Psoas muscle (tissue), 8 donors: Measurements from ENCODE around the gene FOXN1. TPM values are rescaled to one million over a fixed set of nuclear protein-coding genes. Genes with fewer than 3 reads are reported as not detected.

Experiments used
- ATAC-seq, 4 donors: fragments of 200-7000 bp; cut with Tn5 transposase; one replicate each; pipeline ENCODE4 v1.9.1; 2020; ENCODE audit warnings: moderate library complexity in 3 of 4, mild to moderate bottlenecking in 2 of 4
- DNase-seq, 2 donors: peaks; one replicate each; pipeline ENCODE4 v3.0.0-alpha.2; 2020
- H3K27ac ChIP-seq: fragments of 200-600 bp; one replicate; pipeline ENCODE4 v1.8.0; 2022
- H3K27me3 ChIP-seq, 3 donors: fragments of 200-600 bp in 1 of 3; one replicate each; pipeline versions ENCODE4 v1.6.1 to v1.8.0; 2013 to 2022; ENCODE audit warnings: low read length in 2 of 3, mild to moderate bottlenecking in 2 of 3, moderate library complexity in 1 of 3; ENCODE audit not compliant: insufficient read depth in 3 of 3
- H3K36me3 ChIP-seq, 2 donors: fragments of 200-600 bp in 1 of 2; one replicate each; pipeline versions ENCODE4 v1.6.1 to v1.8.0; 2013 to 2022; ENCODE audit warnings: low read depth in 1 of 2, mild to moderate bottlenecking in 1 of 2, moderate library complexity in 1 of 2; ENCODE audit not compliant: insufficient read depth in 1 of 2
- H3K4me1 ChIP-seq: fragments of 200-600 bp; one replicate; pipeline ENCODE4 v1.8.0; 2022
- H3K4me3 ChIP-seq: fragments of 200-600 bp; one replicate; pipeline ENCODE4 v1.8.0; 2022; ENCODE audit warnings: mild to moderate bottlenecking
- H3K9me3 ChIP-seq: fragments of 200-600 bp; one replicate; pipeline ENCODE4 v1.8.0; 2022
- WGBS, 3 donors: extraction: QIAGEN DNeasy Blood & Tissue Kit; methylation state at CpG; one replicate each; pipeline versions ENCODE4 v1.1.6 to v1.1.7; 2013; 5-methylcytosine and 5-hydroxymethylcytosine counted together
- intact Hi-C, 2 donors: fragments of 100-400 bp; cut with DNase I; formaldehyde crosslinking; loops; one replicate each; pipeline versions ENCODE4 v1.11.0 to v1.14.2; 2022
- polyA plus RNA-seq, 3 donors: library from polyadenylated mRNA; stranded (reverse); fragments of 200-250 nt; gene quantifications; one replicate each; pipeline ENCODE4 v1.2.3, GENCODE V29; 2013
- total RNA-seq, 4 donors: library from RNA; stranded (reverse); fragmentation: NEBNext Ultra II Directional in 2 of 4; extraction: Animal tissue kit (Norgen Biotek cat#: 25700) in 2 of 4; gene quantifications; one replicate each; pipeline versions ENCODE4 v1.2.1 to v1.2.4, GENCODE V29; 2021 to 2023
- TF ChIP-seq, protein P1 (sequence below): fragments of 200-600 bp; IDR thresholded peaks from one replicate; pipeline ENCODE4 v1.8.0; 2022; ENCODE audit warnings: antibody characterized with exemption
- donor health status: healthy with polysubstance abuse.
- donor health status: DM: no; HTN: no; CAD: no; lungs with moderate emphysema.
- donor health status: Bipolar disorder and iron deficiency.
- donor health status: healthy.
- donor health status: DM: yes; HTN: yes; CAD: no.
- donor health status: DM: no; HTN: no; CAD: no.
- donor health status: DM: no; HTN: no; CAD: no.
- donor health status: DM: yes; HTN: yes; CAD: no.

Gene FOXN1
- total and polyA plus RNA-seq, 7 donors: not detected

DNA sequence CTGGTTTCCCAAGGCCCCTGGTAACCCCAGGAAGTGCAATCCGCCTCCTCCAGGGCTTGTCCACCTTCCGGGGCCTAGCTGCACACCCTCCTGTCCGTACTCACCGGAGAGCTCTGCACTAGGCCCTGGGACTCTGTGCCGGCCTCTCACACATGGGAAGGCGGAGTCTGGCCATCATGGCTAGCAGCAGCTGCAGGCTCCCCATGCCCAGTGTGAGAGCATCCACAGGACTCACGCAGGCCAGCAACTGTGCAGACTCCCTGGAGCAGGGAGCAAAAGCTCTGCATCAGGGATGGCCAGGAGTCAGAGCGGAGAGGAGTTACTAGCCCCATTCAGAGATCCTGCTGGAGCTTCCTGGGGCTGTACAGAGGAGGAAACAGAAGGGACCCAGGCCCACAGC lies 20.2 kb downstream of the FOXN1 start:
- H3K27ac ChIP-seq: no peak overlapping the region
- H3K4me1 ChIP-seq: no peaks in the 10 kb centered on the region
- TF ChIP-seq, protein P1, sequence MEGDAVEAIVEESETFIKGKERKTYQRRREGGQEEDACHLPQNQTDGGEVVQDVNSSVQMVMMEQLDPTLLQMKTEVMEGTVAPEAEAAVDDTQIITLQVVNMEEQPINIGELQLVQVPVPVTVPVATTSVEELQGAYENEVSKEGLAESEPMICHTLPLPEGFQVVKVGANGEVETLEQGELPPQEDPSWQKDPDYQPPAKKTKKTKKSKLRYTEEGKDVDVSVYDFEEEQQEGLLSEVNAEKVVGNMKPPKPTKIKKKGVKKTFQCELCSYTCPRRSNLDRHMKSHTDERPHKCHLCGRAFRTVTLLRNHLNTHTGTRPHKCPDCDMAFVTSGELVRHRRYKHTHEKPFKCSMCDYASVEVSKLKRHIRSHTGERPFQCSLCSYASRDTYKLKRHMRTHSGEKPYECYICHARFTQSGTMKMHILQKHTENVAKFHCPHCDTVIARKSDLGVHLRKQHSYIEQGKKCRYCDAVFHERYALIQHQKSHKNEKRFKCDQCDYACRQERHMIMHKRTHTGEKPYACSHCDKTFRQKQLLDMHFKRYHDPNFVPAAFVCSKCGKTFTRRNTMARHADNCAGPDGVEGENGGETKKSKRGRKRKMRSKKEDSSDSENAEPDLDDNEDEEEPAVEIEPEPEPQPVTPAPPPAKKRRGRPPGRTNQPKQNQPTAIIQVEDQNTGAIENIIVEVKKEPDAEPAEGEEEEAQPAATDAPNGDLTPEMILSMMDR: no peak
- no peak overlapping the region for H3K4me3 ChIP-seq
- intact Hi-C loops: no loop called here
- H3K27me3 ChIP-seq: peaks cover 0 to 7% (median 3%) of the 10 kb centered on the region in 3 donors
- WGBS, 3 donors: 57 to 65% (median 61%) methylated on average over 8 of the region's 8 CpGs
- no peaks in the 10 kb centered on the region for H3K36me3 ChIP-seq
- H3K9me3 ChIP-seq: no peaks in the 10 kb centered on the region
- ATAC-seq (no peak), DNase-seq (no peak)

DNA sequence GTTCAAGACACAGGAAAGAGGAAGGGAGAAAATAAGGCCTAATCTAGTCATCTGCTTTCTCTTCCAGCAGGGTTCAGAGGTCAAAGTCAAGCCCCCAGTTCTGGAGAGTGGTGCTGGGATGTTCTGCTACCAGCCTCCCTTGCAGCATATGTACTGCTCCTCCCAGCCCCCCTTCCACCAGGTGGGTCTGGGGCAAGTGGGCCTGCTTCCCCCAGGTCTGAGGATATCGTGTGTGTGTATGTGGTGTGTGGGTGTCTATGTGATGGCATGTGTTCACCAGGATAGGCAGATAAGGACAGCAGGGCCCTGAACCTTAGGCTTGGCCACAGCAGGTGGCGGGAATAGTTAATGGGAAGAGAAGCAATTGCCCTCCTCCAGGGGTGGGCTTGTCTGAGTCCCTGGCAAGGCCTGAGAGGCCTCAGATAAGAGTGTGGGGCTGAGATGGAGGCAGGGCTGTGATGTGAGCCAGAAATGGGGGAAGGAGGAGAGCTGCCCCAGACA lies 21.1 kb downstream of the FOXN1 start:
- Histone ChIP-seq H3K27ac (no peak overlapping the region), H3K4me3 (no peak overlapping the region), H3K27me3 (peaks cover 0 to 12% (median 3%) of the 10 kb centered on the region in 3 donors), H3K9me3 (no peaks in the 10 kb centered on the region), H3K4me1 (no peaks in the 10 kb centered on the region), H3K36me3 (no peaks in the 10 kb centered on the region)
- TF ChIP-seq, protein P1: no peak
- WGBS, 3 donors: 95 to 100% (median 96%) methylated on average over 2 of the region's 2 CpGs
- DNase-seq (no peak), ATAC-seq (no peak)
- intact Hi-C loops: no loop called here

DNA sequence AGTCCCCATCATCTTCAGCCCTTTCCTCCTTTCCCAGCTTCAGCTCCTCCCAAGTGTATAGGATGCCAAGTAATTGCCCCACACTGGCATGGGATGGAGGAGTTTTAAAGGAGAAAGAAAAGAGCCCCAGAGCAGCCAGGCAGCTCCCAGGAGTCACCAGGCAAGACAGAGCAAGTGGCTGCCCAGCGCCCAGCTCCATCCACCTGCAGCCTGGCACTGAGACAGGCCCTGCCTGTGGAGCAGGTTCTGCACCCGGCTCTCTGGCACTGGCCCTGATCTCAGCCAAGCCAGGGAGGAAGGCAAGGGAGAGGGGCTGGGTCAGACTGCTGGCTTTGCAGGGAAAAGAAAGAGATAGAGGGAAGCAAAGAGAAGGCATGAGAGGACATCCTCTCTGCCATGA lies 21.7 kb downstream of the FOXN1 start:
- Histone ChIP-seq H3K4me3 (no peak overlapping the region), H3K4me1 (no peaks in the 10 kb centered on the region), H3K36me3 (no peaks in the 10 kb centered on the region), H3K27ac (no peak overlapping the region), H3K9me3 (no peaks in the 10 kb centered on the region), H3K27me3 (peaks cover 0 to 12% (median 3%) of the 10 kb centered on the region in 3 donors)
- WGBS, 3 donors: 74 to 88% (median 85%) methylated on average over 2 of the region's 2 CpGs
- no peak for DNase-seq
- no peak for ATAC-seq
- TF ChIP-seq, protein P1: no peak
- intact Hi-C loops: no loop called here

DNA sequence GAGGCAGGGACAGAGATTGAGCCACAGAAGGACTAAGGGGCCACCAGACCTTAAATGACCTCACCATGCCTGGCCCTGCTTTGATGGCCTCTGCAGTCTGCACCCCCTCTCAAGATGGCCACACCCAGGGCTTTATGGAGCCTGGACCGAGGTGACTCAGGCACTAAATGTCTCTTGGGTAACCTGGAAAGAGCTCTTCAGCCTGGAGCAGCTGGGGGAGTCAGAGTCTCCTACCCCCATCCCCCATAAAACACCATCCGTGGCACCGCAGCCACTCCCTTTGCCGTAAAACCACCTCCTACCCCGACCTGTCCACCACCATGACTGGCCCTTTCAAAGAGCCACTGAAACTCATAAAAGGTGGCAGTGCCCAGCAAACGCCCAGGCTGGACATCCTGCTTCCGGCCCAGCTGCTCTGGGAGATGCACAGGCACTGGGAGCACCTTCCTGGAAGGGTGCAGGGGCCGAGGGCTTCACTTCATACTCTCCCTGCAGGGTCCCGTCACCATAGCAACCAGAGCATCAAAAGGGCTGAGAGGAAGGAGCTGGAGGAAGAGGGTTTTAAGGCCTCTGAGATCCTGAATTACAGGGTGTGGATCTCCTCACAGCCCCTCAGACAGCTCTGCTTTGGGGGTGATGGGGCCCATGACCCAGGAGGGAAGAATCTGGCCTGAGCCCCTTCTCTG lies 22.3 kb downstream of the FOXN1 start:
- no peak for DNase-seq
- 71 to 76% (median 72%) methylated on average over 9 of the region's 9 CpGs for WGBS, 3 donors
- H3K36me3 ChIP-seq: no peaks in the 10 kb centered on the region

More for the DNA sequence above, 22.3 kb downstream of the FOXN1 start:
- Histone ChIP-seq H3K27me3 (peaks cover 0 to 12% (median 3%) of the 10 kb centered on the region in 3 donors), H3K4me3 (no peak overlapping the region), H3K4me1 (no peaks in the 10 kb centered on the region), H3K27ac (no peak overlapping the region), H3K9me3 (no peaks in the 10 kb centered on the region)
- intact Hi-C loops: no loop called here
- TF ChIP-seq, protein P1: no peak
- ATAC-seq: no peak
